GM12891 (cell line): ENCODE measurements around the gene CEP72.

Experiments
- PAX5 ChIP-seq: IDR thresholded peaks from 2 replicates; pipeline ENCODE4 v1.6.1; 2011; ENCODE audit warnings: low read length, moderate library complexity, mild to moderate bottlenecking; ENCODE audit not compliant: insufficient read depth, severe bottlenecking
- POLR2A ChIP-seq: IDR thresholded peaks from 2 replicates; pipeline ENCODE4 v1.6.1; 2011; ENCODE audit warnings: low read depth, low read length, control low read depth
- POLR2AphosphoS5 ChIP-seq: IDR thresholded peaks from 2 replicates; pipeline ENCODE4 v1.6.1; 2011; ENCODE audit warnings: low read depth, low read length, control low read depth
- POU2F2 ChIP-seq: IDR thresholded peaks from 2 replicates; pipeline ENCODE4 v1.6.1; 2011; ENCODE audit warnings: low read depth, mild to moderate bottlenecking, control low read depth, low read length, moderate library complexity
- SPI1 ChIP-seq: IDR thresholded peaks from 2 replicates; pipeline ENCODE4 v1.6.1; 2011; ENCODE audit warnings: low read depth, low read length, control low read depth
- TAF1 ChIP-seq: IDR thresholded peaks from 2 replicates; pipeline ENCODE4 v1.6.1; 2011; ENCODE audit warnings: low read depth, low read length, control low read depth

DNA sequence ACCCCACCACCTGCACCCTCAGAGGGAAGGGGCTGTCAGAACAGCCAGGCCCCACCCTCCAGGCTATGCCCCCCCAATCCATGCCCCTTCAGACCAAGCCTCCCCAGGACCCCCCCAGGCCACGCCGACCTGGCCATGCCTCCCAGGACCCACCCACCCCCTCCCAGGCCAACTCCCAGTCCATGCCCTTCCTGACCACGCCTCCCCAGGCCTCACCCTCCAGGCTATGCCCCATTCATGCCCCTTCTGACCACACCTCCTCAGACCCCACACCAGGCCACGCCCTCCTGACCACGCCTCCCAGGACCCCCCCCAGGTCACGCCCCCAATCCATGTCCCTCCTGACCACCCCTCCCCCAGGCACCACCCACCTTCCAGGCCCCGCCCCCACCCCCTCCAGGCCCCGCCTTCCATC, 53.4 kb downstream of the CEP72 start:
- TF ChIP-seq POLR2A, result no peak
- TF ChIP-seq POLR2AphosphoS5, result no peak
- TF ChIP-seq TAF1, result no peak
- TF ChIP-seq PAX5, result no peak
- TF ChIP-seq POU2F2, result no peak
- no peak for TF ChIP-seq SPI1
